Measurements from ENCODE around the gene EFS. TPM values are rescaled to one million over a fixed set of nuclear protein-coding genes. Genes with fewer than 3 reads are reported as not detected.

Gene EFS
- total RNA-seq, 2 experiments from 2014 or later: not detected

DNA sequence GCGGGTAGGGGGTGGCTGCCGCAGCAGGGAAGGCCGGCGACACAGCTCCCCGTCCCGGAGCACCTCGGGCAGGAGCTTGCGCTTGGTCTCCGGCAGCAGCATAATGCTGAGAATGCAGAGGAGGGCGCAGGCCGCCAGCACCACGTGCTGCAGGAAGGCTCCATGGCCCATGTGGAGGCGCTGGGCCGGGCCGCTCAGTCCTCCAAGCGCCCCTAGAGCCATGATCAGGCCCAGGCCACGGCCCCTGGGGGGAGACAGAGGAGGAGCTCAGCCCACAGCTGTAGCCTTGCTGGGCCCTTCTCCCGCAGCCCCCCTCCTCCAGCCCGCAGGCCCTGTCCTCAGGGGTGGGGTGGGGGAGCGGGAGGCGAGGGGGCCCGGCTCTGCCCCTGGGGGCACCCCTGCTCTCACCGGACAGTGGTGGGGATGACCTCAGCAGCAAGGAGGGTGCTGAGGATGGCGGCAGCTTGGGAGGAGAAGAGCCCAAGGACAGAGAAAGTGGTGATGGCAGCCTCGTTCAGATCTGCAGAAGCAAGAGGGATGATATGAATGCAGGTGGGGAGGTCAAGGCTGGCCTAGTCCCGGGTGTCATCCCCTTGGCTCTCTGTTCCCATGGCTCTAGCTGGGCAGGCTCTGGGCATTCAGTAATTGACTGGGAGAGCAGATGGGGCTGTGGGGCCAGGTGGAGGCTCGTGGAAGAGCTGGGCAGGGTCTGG is 18.1 kb downstream of the EFS start:
- CTCF ChIA-PET: interaction anchor here (1.2 to 1.9 kb wide), 2 partner anchors 18 to 33 kb away, joined by 3 to 6 read pairs; no protein-coding TSS in a partner anchor
- H3K27me3 Mint-ChIP-seq: peaks cover 10% of the 10 kb centered on the region
- H3K36me3 Mint-ChIP-seq (ENCODE audit: low read depth): no peaks in the 10 kb centered on the region
- no peak for ATAC-seq
- peaks cover 2% of the 10 kb centered on the region for H3K4me1 Mint-ChIP-seq (ENCODE audit: low read depth)
- no peak overlapping the region for H3K27ac Mint-ChIP-seq
- POLR2A ChIA-PET: interaction anchor here (1.5 kb wide), 1 partner anchor 33 kb away, joined by 3 read pairs; no protein-coding TSS in a partner anchor
- no peak for DNase-seq
- H3K9me3 Mint-ChIP-seq: no peaks in the 10 kb centered on the region
- TF ChIP-seq, protein P1, sequence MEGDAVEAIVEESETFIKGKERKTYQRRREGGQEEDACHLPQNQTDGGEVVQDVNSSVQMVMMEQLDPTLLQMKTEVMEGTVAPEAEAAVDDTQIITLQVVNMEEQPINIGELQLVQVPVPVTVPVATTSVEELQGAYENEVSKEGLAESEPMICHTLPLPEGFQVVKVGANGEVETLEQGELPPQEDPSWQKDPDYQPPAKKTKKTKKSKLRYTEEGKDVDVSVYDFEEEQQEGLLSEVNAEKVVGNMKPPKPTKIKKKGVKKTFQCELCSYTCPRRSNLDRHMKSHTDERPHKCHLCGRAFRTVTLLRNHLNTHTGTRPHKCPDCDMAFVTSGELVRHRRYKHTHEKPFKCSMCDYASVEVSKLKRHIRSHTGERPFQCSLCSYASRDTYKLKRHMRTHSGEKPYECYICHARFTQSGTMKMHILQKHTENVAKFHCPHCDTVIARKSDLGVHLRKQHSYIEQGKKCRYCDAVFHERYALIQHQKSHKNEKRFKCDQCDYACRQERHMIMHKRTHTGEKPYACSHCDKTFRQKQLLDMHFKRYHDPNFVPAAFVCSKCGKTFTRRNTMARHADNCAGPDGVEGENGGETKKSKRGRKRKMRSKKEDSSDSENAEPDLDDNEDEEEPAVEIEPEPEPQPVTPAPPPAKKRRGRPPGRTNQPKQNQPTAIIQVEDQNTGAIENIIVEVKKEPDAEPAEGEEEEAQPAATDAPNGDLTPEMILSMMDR (IDR thresholded peaks at IDR 0.05): no peak
- no peak overlapping the region for H3K4me3 Mint-ChIP-seq
- intact Hi-C loops (cut with micrococcal nuclease): no loop called here

DNA sequence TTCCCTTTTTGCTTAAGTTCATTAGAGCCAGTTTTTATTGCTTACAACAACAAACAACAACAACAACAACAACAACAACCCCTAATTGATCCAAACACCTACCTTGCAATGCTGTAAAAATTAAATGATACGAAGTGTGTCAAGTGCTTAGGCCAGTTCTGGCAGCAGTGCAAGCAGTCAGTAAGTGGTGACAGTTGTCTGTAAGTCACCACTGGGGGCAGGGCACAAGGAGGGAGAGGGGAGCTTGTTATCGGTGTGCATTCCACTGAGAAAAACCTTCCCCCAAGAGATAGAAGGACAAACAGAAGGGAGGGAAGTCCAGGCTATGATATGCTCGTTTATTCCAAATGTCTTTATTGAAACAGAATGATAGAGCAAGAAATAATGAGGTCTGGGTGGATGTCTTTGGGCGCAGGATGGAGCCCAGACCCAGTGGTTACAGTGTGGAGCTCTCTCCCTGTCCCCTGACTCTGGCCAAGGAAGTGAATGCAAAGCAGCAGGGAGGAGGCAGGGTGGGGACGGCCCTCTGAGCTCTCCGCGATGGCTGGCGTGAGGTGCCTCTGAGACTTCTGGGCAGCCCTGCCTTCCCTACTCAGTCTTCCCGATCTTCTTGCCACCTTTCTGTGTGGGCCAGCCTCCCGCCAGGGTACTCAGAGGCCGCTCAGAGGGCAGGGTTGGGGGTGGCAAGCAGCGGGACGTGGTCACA is 18.8 kb downstream of the EFS start:
- ATAC-seq (no peak), DNase-seq (no peak)
- intact Hi-C loops (cut with micrococcal nuclease): no loop called here
- ChIA-PET POLR2A (interaction anchor here (1.2 to 1.5 kb wide), 2 partner anchors 34 to 44 kb away, joined by 3 read pairs; partner anchors contain the start of gene PPP1R3E), CTCF (interaction anchor here (1.1 to 1.9 kb wide), 4 partner anchors 12 to 122 kb away, joined by 3 to 8 read pairs (median 5); no protein-coding TSS in a partner anchor)
- no peaks in the 10 kb centered on the region for H3K36me3 Mint-ChIP-seq (ENCODE audit: low read depth)
- no peak overlapping the region for H3K4me3 Mint-ChIP-seq
- H3K4me1 Mint-ChIP-seq (ENCODE audit: low read depth): no peaks in the 10 kb centered on the region
- H3K27ac Mint-ChIP-seq: no peak overlapping the region
- no peaks in the 10 kb centered on the region for H3K9me3 Mint-ChIP-seq
- peaks cover 7% of the 10 kb centered on the region for H3K27me3 Mint-ChIP-seq
- TF ChIP-seq, protein P1 (IDR thresholded peaks at IDR 0.05): no peak

- no peak for ATAC-seq
- intact Hi-C loops (cut with micrococcal nuclease): no loop called here
- CTCF ChIA-PET: interaction anchor here (1.3 kb wide), 1 partner anchor 36 kb away, joined by 8 read pairs; no protein-coding TSS in a partner anchor
- TF ChIP-seq, protein P1 (IDR thresholded peaks at IDR 0.05): no peak
- Mint-ChIP-seq H3K36me3 (ENCODE audit: low read depth) (peaks cover 3% of the 10 kb centered on the region), H3K27me3 (peaks cover 4% of the 10 kb centered on the region), H3K4me1 (ENCODE audit: low read depth) (no peaks in the 10 kb centered on the region), H3K27ac (no peak overlapping the region), H3K4me3 (no peak overlapping the region), H3K9me3 (peaks cover 2% of the 10 kb centered on the region)
- POLR2A ChIA-PET: interaction anchor here (0.7 kb wide), 1 partner anchor 22 kb away, joined by 3 read pairs; no protein-coding TSS in a partner anchor
- DNase-seq: no peak
Measured at GRCh38 chr14:23344481-23344880, 20.5 kb downstream of the EFS start.

DNA sequence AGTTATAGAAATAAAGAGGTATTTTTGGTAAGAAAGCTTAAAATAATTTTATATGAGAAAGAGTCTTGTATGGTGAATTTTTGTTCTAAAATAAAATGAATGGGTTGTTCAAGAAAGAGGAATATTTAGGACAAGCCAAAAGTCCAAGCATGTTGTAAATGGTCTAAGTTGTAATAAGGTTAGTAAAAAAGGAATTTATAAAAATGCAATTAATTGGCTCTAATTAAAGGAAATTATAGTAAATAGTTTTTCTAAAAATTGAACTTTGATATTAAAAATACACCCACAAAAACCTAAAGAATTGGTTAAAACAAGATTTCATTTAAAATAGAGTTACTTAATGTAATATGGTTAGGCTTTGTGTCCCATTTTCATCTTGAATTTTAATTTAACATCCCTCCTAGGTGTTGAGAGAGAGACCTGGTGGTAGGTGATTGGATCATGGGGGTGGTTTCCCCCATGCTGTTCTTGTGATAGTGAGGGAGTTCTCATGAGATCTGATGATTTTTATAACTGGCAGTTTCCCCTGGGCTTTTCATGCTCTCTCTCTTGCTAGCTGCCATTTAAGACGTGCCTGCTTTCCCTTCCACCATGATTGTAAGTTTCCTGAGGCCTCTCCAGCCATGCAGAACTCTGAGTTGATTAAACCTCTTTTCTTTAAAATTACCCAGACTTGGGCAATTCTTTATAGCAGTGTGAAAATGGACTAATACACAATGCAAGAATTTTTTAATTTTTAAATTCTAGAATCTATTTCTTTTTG is 25.3 kb downstream of the EFS start:
- ATAC-seq: no peak
- no peaks in the 10 kb centered on the region for H3K4me1 Mint-ChIP-seq (ENCODE audit: low read depth)
- no peak overlapping the region for H3K27ac Mint-ChIP-seq
- ChIA-PET CTCF (interaction anchor here (0.9 to 3.1 kb wide), 2 partner anchors 12 to 40 kb away, joined by 3 to 12 read pairs; no protein-coding TSS in a partner anchor), POLR2A (no interaction called here)
- TF ChIP-seq, protein P1 (IDR thresholded peaks at IDR 0.05): no peak
- no peak overlapping the region for H3K4me3 Mint-ChIP-seq
- peaks cover 3% of the 10 kb centered on the region for H3K36me3 Mint-ChIP-seq (ENCODE audit: low read depth)
- DNase-seq: no peak
- peaks cover 2% of the 10 kb centered on the region for H3K9me3 Mint-ChIP-seq
- intact Hi-C loops (cut with micrococcal nuclease): no loop called here
- peaks cover 19% of the 10 kb centered on the region for H3K27me3 Mint-ChIP-seq

All from activated CD8-positive, alpha-beta T cell treated with anti-CD3 and anti-CD28 coated beads for 36 hours (primary cell).